Stimulated activated CD8-positive, alpha-beta memory T cell treated with anti-CD3 and anti-CD28 coated beads, Interleukin-4, amount 100 ng/mL, for 1 hour (primary cell): Measurements from ENCODE around the gene TMEM95.
"Not testable (repeated sequence)": the region's sequence is repeated elsewhere in the genome, so short reads cannot be mapped to it uniquely, and the experiment has no call there.

Experiments used
- DNase-seq, 2 donors: peaks; one replicate each; pipeline ENCODE4 v3.0.0-alpha.2; 2020; ENCODE audit warnings: low read depth in 2 of 2, low spot score in 1 of 2

The TMEM95 gene

DNA sequence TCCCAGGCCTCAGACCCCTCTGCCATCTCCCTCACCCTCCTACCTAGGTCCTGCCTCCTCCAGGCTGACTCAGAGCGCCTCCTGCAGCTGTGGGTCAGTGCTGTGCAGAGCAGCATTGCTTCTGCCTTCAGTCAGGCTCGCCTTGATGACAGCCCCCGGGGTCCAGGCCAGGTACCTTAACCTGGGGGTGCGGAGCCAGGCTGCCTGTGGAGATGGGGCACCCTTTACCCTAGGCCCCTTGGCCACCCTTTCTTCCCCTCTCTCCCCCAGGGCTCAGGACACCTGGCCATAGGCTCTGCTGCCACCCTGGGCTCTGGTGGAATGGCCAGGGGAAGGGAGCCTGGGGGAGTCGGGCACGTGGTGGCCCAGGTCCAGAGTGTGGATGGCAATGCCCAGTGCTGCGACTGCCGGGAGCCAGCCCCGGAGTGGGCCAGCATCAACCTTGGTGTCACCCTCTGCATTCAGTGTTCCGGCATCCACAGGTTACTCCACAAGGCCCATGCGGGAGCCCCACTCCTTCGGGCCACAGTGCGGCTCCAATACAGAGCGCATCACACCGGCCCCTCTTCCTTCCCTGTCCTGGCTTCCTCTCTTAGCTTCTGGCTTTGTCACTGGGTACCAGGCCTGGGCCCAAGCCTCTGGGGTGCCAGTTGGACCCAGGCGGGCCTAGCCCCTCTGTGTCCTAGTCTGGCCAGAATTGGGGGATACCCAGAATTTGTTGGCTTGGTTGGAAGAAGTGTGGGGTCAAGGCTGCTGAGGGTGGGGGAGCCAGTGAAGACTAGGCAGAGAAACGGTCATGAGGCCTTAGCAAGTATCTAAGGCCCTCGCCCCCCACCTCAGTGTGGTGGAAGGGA lies 8.0 kb upstream of the TMEM95 start:
- DNase-seq: no peak

DNA sequence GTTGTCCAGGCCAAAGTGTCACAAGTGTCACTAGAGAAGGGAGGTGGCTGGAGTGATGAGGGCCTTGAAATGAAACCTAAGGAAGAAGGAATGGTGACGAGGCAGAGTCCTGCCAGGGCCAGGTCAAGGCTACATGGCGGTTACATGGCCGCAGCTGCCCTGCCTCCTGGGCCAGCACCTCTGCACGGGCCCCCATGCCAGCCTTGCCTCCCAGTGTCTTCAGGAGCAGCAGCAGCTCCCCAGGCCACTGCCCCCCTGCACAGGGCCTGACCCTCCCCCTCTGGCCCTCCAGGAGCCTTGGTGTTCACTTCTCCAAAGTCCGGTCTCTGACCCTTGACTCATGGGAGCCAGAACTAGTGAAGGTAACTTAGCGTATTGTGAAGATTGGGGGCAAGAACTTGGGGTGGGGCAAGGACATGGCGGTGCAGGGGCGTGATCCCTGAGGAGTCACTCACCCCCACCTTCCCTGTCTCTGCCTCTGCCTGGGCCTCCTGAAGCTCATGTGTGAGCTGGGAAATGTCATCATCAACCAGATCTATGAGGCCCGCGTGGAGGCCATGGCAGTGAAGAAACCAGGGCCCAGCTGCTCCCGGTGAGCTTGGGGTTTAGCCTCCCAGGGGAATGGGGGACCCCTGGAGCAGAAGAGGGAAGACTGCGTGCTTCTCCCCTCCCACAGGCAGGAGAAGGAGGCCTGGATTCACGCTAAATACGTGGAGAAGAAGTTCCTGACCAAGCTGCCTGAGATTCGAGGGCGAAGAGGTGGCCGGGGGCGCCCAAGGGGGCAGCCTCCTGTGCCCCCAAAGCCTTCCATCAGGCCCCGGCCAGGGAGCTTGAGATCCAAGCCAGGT lies 7.1 kb upstream of the TMEM95 start:
- no peak for DNase-seq

DNA sequence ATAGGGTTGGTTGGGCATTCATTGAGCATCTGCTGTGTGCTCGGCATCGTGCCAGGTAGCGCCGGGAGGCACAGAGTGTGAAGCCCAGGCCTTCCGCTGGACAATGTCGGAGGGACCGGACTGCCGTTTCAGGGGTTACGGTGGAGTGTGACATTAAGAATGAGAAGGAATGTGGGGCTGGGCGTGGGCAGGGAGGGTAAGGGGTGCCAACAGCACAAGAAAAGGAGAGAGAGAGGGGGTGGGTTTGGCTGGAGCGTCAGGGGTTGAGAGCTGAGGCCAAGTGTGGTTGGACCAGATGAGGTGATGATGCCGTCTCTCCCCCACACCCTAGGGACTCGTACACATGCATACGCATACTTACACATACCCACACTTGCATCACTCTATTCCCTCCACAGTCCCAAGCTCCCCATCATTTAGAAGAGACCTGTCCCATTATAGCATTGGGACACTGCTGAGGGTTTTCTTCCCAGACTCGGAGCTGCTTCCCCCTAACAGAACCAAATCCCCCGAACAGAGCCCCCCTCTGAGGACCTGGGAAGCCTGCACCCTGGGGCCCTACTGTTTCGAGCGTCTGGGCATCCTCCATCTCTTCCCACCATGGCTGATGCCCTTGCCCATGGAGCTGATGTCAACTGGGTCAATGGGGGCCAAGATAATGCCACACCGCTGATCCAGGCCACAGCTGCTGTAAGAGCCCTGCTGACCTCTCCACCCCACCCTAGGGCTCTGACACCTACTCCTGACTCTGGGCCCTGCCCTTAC lies 6.3 kb upstream of the TMEM95 start:
- DNase-seq: no peak

DNA sequence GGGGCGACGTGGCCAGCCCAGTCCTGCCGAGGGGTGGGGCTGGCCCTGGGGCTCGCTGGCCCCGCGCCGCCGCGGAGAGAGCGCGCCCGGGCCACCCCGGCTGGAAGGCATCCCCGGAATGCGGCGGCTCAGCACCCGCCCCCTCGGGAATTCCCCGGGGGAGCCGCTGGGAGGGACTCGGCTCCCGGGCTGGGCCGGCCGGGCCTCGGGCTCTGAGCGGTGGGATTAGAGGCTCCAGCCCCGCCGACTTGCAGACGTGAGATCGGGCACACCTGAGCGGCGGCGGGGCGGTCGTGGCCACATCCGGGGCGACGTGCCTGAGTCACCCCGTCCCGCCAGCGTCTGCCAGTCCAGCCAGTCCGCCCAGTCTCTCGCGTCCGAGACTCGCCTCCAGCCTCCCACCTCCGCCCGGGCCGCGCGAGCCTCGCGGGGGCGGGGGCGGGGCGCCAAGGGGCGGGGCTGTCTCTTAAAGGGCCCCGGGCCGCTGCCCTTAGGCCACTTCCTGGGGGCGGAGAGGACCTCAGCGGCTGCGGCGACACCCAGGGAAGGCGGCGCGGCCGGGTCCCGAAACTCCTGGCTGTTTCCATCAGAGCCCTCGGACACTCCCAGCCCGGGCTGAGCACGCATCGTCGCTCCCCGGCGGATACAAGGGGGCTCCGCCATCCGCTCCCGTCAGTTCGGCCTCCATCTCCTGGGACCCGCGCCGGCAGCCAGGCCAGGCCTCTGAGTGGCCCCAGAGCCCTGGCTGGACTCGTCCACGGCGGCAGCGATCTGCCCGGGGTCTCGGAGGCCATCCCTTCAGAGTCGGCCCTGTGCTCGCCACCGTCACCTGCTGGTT lies 3.1 kb upstream of the TMEM95 start, which contains the start of gene KCTD11:
TSS of gene KCTD11 (plus strand) at position 498 of the 838 bp plus-strand sequence.
- peak; percentile 43 to 61 for DNase-seq

DNA sequence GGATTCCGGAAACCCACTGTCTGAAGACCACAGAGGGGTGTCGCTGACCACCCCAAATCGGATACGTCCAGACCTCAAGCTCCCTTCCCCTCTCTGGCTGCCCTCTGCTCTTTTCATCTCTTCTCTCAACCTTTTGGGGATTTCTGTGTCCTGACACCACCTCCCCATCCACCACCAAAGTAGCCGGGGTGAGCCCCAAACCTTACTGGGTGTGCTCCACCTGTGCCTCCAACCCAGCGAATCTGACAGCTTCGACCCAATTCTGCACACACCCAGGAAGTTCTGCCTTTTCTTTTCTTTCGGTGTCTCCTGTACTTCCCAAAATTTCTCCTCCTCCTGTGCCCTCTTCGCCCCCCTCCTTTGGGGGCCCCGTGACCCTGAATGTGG lies 2.5 kb upstream of the TMEM95 start:
- no peak for DNase-seq

DNA sequence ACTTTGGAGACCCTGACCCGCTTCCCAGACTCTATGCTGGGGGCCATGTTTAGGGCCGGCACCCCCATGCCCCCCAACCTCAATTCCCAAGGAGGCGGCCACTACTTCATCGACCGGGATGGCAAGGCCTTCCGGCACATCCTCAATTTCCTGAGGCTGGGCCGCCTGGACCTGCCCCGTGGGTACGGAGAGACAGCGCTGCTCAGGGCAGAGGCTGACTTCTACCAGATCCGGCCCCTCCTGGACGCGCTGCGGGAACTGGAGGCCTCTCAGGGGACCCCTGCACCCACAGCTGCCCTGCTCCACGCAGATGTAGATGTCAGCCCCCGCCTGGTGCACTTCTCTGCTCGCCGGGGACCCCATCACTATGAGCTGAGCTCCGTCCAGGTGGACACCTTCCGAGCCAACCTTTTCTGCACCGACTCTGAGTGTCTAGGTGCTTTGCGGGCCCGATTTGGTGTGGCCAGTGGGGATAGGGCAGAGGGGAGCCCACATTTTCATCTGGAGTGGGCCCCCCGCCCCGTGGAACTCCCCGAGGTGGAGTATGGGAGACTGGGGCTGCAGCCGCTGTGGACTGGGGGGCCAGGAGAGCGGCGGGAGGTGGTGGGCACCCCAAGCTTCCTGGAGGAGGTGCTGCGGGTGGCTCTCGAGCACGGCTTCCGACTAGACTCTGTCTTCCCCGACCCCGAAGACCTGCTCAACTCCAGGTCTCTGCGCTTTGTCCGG lies 1.9 kb upstream of the TMEM95 start:
- no peak for DNase-seq

DNA sequence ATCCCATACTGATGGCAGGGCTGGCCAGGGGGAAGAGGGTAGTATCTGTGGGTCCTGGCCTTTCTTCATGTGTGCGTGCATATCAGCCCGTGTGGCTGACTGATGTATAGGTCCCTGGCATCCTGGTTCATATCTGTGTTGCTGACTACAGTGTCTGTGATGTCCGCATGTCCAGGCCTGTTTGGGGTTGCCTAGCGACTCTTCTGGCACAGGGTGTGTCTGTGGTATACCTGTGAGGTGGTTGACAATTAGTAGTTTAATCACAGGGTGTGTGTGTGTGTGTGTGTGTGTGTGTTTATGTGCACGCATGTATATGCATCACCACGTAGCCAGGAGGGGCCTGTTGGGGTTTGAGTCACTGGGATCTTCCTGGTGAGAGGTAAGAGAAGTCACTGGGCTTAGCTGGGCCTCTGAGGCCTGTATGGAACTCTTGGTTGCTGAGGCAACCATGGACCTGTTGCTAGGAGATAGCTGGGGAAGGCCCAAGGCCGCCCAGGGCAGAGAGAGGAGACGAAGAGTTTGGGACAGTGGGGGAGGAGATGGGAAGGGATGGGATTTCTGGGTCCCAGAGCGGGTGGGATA lies 603 bp upstream of the TMEM95 start:
- no peak for DNase-seq

DNA sequence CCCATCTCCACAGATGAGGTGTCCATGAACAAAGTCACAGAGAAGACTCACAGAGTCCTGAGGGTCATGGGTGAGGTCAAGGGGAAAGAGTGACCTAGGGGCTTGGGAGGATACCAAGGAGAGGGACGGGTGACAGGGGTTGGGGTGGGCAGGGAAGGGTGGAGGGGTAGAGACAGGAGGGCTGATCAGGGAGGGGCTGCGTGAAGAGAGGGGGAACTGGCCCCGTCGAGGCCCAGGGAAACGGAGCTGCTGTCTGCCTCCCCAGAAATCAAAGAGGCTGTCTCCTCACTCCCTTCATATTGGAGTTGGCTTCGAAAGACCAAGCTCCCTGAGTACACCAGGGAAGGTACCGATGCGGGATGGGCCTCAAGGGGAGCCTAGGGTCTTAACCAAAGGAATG lies 617 bp downstream of the TMEM95 start:
- no peak for DNase-seq

DNA sequence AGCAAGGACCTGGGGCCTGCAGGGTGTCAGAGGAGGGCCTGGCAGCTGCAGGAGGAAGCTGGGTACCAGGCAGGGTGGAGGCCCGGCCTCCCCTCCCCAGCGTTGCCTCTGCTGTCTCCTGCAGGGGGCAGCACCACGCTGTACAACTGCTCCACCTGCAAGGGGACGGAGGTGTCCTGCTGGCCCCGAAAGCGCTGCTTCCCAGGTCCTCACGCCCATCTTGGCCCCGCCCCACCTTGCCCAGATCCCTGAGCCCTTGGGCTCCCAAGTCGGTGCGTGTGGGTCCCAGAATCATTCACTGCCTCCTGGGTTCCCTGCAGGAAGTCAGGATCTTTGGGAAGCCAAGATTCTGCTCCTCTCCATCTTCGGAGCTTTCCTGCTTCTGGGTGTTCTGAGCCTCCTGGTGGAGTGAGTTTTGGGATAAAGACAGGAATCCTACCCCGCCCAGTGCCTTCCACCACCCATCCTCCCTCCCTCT lies 1.2 kb downstream of the TMEM95 start:
- peak; percentile 50 to 72 for DNase-seq

DNA sequence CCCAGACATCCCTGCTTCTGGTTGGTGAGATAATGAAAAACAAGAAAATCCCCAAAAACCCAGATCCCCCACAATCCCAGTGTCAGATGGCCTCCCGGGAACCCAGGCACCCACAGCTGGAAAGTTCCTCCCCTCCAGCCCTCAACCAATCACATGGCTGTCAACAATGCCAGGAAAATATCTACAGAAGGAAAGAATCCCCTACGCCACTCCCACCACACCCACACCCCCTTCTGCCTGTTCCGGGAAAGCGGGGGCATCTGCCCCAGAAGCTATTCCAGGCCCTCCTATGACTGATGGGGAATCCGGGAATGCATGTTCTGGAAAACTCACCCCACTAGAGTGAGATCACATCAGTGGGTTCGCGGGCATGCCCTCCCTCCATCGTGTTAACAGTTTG lies 1.8 kb downstream of the TMEM95 start:
- no peak for DNase-seq

DNA sequence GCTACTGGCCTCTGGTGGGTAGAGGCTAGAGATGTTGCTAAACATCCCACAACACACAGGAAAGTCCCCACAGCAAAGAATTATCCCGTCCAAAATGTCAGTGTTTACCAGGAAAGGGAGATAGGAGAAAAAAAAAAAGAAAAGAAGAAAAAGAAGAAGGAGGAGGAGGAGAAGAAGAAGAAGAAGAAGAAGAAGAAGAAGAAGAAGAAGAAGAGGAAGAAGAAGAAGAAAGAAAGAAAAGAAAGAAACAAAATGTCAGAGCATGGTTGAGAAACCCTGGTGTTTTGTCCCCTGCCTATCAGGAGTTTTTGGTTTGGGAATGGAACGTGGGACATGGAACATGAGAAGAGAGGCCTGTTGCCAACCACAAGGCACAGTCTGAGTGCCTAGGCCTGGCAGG lies 2.4 kb downstream of the TMEM95 start:
- no peak for DNase-seq

DNA sequence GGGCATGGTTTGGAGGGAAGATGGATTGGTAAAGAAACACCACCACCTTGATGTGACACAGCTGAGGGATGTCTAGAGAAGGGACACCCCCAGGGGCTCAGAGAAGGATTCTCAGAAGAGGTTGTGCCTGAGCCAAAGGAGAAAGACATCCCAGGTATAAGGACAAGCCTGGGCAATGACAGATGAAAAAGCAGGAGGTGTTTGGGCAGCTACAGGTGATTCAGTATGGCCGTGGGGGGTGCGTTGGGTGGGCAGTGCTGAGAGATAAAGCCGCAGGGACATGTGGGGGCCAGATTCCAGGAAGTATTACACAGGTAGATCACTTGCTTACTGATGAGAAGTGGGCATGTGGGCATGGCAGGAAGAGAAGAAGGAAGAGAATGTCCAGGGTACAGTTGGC lies 7.0 kb downstream of the TMEM95 start:
- DNase-seq: no peak

DNA sequence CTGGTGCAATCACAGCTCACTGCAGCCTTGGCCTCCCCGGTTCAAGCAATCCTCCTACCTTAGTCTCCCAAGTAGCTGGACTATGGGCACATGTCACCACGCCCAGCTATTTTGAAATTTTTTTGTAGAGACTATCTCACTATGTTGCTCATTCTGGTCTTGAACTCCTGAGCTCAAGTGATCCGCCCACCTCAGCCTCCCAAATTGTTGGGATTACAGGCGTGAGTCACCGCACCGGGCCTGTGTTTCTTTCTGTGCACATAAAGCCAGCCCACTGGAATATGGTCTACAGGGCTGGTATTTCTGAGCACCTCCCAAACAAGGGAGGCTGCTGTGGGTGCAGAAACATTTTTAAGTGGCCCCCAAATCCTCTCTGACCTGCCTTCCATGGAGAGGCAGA lies 8.4 kb downstream of the TMEM95 start:
- DNase-seq: no peak

DNA sequence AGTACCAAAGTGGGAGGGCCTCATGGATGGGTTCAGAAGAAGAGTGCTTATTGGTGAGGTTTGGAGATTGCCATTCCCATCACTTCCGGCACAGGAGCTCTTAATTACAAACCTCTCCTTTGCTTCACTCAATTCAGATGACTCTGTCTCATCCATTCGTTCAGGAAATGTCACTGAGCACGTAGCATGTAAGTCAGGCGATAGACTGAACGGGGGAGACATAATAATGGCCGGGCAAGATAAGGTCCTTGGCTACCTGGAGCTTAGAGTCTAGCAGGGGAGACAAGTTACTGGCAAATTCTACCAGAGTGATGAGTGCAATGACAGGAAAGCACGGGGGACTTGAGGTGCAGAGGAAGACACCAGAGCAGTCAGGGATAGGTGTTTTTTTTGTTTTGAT lies 11.0 kb downstream of the TMEM95 start:
- not testable (repeated sequence) for DNase-seq

DNA sequence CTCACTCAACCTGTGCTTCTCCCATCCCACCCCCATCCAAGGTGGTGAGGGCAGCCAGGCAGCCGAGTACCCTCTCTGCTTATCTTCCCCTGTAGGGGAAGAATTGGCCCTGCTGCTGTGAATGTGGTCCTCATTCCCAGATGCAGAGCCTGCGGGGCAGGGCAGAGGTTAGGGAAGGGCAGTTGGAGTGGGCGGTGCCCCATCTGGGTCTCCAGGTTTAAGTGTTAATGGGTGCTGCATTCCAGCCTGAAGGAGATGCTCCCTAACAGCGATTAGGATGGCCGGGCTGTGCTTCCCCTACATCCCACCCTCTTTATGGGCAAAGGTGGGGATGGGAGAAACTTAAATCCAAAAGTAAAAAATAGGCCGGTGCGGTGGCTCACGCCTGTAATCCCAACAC lies 12.1 kb downstream of the TMEM95 start:
- DNase-seq: no peak

DNA sequence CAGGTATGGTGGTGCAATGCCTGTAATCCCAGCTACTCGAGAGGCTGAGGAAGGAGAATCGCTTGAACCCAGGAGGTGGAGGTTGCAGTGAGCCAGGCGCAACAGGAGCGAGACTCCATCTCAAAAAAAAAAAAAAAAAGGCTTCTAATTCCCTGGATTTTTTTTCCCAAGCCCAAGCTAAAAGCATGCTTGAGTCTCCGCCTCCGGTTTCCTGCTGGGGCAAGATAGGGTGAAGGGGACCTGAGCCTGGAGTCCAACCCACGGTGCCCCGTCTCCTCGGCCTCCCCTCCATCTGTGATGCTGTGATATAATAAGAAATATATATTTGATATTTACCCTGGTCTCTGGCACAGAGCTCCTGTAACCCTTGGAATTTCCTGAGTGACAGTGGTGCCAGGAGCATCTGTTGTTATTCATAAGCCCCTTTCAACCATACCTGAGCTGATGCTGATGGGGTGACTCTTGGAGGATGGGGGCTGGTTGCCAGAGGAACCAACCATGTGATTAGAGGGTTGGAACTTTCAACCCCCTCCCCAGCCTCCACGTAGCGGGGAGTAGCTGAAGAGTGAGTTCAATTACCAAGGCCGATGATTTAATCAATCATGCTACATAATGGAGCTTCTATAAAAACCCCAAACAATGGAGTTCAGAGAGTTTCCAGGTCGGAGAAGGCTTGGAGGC lies 13.1 kb downstream of the TMEM95 start:
- no peak for DNase-seq

DNA sequence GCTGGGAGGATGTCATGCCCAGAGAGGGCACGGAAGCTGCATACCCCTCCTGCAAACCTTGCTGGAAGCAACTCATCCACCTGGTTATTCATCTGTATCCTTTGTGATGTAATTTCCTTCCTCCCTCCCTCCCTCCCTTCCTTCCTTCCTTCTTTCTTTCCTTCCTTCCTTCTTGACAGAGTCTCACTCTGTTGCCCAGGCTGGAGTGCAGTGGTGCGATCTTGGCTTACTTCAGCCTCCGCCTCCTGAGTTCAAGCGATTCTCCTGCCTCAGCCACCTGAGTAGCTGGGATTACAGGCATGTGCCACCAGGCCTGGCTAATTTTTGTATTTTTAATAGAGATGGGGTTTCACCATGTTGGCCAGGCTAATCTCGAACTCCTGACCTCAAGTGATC lies 13.6 kb downstream of the TMEM95 start:
- DNase-seq: not testable (repeated sequence)

DNA sequence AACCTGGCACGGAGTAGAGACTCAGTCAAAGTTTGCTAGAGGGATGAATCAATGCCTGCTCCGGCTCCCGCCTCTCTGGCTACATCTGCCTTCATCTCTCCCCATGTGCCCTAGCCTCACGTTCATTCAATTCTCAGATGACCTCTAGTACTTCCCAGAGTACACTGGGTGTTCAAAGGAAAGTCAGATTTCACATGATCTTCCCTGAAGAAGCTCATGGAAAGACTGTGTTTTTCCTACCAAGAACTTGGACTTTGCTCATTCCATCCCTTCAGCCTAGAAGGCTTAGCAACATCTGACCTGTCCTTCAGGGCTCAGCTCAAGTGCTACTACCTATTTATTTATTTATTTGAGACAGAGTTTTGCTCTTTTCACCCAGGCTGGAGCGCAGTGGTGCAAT lies 14.9 kb downstream of the TMEM95 start:
- DNase-seq: no peak

DNA sequence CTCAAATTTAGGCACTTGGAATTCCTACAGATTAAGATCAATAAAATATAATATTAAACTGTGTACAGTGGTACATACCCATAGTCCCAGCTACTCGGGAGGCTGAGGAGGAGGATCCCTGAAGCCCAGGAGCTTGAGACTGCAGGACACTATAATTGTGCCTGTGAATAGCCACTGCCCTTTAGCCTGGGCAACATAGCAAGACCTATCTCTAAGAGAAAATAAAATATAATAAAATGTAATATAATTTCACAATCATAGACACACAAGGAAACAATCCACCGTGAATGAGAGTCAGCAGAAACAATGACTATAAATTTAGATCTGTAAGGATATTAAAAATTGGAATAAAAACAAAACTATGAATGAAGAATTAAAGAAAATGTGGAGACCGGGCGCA lies 15.9 kb downstream of the TMEM95 start:
- no peak for DNase-seq
